HG03442 (cell line): ENCODE results near the gene SAA1.

Source experiments
- ATAC-seq: cut with Tn5 transposase; IDR thresholded peaks from one replicate; pipeline ENCODE4 v1.9.1; 2021; ENCODE audit warnings: mild to moderate bottlenecking, moderate library complexity; ENCODE audit not compliant: unreplicated experiment

Gene SAA1

DNA sequence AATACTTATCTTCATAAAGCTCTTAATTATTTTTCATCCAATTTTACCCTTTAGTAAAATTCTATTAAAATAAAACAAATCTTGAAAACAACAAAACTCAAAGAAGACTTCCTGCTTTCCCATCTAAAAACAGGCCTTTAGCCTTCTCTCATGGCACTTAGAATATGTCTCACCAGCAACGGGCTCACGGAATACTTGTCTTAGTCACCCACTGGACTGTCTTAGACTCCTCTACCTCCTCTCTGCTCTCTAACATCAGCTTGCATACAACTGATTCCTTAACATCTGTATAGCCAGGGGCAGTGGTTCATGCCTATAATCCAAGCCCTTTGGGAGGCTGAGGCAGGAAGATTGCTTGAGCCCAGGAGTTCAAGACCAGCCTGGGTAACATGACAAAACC is 42.2 kb downstream of the SAA1 start:
- no peak for ATAC-seq

- ATAC-seq, result no peak
These were observed 43.6 kb downstream of the SAA1 start for GRCh38 chr11:18309691-18310090.

DNA sequence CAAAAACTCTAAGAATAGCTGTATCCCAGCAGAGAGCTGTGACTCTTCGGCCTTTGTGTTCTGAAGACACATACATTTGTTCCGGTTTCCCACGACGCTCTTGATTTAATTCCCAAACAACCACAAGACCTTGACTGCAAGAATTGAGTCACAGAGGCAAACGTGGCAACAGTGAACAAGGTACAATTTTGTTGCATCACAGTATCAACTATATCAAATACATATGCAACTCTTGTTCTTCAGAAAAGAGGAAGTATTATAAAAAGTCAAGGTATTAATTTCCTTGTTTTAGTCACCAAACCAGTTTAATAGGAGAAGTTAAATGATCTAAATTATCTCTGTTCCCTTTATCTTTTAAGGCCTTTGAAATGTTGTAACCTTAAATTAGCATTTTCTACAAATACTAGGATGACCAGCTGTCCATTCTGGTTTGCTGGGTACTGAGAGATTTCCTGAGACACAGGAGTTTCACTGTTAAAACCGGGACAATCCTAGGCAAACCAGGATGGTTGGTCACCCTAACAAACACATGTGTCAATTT is 44.8 kb downstream of the SAA1 start:
- ATAC-seq, result peak; percentile 73

GRCh38 chr11:18312012-18312411 is 45.9 kb downstream of the SAA1 start:
- ATAC-seq, result no peak

- ATAC-seq, result no peak
These were observed 46.8 kb downstream of the SAA1 start for GRCh38 chr11:18312663-18313420.

- ATAC-seq, result no peak
These were observed 48.1 kb downstream of the SAA1 start for GRCh38 chr11:18313965-18314763.

DNA sequence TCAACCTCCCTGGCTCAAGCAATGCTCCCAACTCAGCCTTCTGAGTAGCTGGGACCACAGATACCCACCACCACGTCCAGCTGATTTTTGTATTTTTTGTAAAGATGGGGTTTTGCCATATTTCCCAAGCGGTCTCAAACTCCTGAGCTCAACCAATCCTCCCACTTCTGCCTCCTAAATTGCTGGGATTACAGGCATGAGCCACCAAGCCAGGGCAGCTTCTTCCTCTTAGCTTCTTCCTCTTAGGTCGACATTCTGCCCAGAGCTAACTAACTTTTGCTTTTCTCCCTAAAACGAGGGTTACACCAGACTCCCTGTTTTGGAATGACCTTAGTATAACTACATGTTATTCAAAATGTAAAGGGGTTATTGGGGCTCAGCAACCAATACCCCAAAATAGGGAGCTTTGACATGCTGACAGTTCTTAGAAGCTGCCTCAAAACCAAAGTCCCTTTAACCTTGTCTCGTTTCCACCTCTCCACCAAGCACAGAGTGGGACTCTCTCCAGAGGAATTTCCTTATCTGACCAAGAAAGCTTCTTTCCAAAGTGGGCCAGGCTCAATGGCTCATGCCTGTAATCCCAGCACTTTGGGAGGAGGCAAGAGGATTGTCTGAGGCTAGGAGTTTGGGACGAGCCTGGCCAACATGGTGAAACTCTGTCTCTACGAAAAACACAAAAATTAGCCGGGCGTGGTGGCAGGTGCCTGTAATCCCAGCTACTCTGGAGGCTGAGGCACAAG is 48.9 kb downstream of the SAA1 start:
- no peak for ATAC-seq

DNA sequence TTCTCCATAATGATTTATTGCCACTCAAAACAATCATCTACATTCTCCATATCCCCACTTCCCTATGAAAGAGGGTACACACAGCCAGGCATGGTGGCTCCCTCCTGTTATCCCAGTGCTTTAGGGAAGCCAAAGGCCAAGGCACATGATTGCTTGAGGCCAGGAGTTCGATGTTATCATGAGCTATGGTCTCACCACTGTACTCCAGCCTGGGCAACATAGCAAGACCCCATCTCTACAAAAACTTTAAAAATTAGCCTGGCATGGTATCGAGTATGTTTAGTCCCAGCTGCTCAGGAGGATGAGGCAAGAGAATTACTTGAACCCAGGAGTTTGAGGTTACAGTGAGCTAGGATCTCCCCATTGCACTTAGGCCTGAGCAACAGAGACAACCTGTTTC is 49.8 kb downstream of the SAA1 start:
- no peak for ATAC-seq

DNA sequence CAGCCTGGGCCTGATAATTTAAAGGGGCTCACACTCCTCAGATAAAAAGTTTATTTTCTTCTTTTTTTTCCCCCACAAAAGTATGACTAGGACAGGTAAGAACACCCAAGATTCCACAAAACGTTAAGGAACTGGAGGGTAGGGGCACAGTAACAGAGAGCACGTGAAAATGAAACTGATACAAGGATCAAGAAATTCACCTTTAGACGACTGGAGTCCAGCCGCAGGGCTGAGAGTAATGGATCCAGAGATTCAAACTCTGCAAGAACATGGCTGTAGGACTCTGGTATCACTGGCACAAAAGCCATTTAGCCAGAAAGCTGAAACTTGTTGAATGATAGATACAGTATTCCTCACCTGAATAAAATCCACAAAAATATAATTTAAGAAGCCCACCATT is 51.5 kb downstream of the SAA1 start:
- ATAC-seq, result no peak
